Ascending aorta (tissue), 2 donors: Measurements from ENCODE around the gene BRWD1. TPM values are rescaled to one million over a fixed set of nuclear protein-coding genes. Genes with fewer than 3 reads are reported as not detected.

Experiments
- DNase-seq, 2 donors: peaks; one replicate each; pipeline ENCODE4 v3.0.0-alpha.2; 2019; ENCODE audit warnings: low spot score in 2 of 2
- H3K27ac ChIP-seq, 2 donors: fragments of 200-600 bp; sonication (generic); one replicate each; pipeline ENCODE4 v1.5.1; 2016 to 2017; ENCODE audit warnings: mild to moderate bottlenecking in 1 of 2
- H3K27me3 ChIP-seq: fragments of 200-600 bp; sonication (generic); one replicate; pipeline ENCODE4 v1.5.1; 2017
- H3K36me3 ChIP-seq, 2 donors: fragments of 200-600 bp; sonication (generic); one replicate each; pipeline ENCODE4 v1.5.1; 2016
- H3K4me1 ChIP-seq, 2 donors: fragments of 200-600 bp; sonication (generic); one replicate each; pipeline ENCODE4 v1.5.1; 2016 to 2017; ENCODE audit warnings: mild to moderate bottlenecking in 1 of 2
- H3K4me3 ChIP-seq, 2 donors: fragments of 200-600 bp; sonication (generic); one replicate each; pipeline ENCODE4 v1.5.1; 2016 to 2017; ENCODE audit warnings: mild to moderate bottlenecking in 1 of 2
- H3K9me3 ChIP-seq, 2 donors: fragments of 200-600 bp; sonication (generic); one replicate each; pipeline ENCODE4 v1.5.1; 2016
- intact Hi-C: fragments of 100-400 bp; cut with DNase I; formaldehyde crosslinking; loops from one replicate; pipeline ENCODE4 v1.15.1; 2023
- total RNA-seq: library from RNA; depleted of rRNA; stranded (reverse); fragments of >200 nt; gene quantifications from one replicate; pipeline ENCODE4 v1.1.0, GENCODE V29; 2016
- TF ChIP-seq, protein P1 (sequence below), 3 experiments: fragments of 200-600 bp in 2 of 3; fragments of 450-650 bp in 1 of 3; sonication (generic) in 2 of 3; IDR thresholded peaks; one replicate each; pipeline ENCODE4 v1.5.1; 2016 to 2019; ENCODE audit warnings: antibody characterized with exemption in 3 of 3, mild to moderate bottlenecking in 1 of 3, moderate library complexity in 1 of 3

Gene BRWD1
- total RNA-seq = 15.4 TPM

DNA sequence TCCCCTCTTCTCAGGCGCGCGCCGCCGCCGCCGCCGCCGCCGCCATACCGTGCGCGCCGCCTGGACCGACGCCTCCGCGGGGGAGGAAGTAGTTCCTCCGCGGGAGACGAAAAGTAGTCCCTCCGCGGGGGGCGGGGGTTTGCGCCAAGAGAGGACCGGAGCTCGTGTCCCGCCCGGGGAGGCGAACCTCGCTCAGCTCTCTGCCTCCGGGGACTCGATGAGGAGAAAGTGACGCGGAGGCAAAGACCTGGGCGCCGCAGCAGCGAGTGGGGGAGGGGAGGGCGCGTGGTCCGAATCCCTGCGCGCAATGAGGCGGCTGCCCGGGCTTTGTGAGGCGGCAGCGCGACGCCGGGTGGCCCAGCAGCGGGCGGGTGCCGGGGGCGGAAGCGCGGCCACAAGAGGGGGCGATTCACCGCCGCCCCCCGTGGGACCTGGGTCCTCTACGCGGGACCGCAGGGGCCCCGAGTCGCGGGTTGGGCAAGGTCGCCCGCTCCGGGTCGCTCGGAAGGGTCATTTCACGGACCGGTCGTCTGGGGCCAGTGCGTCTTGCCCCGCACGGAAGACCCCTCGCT lies at the start of gene BRWD1:
BRWD1 (minus strand) TSS at position 62 of the 572 bp plus-strand sequence. CDS start 141 bp downstream, outside the sequence.
- TF ChIP-seq, protein P1, sequence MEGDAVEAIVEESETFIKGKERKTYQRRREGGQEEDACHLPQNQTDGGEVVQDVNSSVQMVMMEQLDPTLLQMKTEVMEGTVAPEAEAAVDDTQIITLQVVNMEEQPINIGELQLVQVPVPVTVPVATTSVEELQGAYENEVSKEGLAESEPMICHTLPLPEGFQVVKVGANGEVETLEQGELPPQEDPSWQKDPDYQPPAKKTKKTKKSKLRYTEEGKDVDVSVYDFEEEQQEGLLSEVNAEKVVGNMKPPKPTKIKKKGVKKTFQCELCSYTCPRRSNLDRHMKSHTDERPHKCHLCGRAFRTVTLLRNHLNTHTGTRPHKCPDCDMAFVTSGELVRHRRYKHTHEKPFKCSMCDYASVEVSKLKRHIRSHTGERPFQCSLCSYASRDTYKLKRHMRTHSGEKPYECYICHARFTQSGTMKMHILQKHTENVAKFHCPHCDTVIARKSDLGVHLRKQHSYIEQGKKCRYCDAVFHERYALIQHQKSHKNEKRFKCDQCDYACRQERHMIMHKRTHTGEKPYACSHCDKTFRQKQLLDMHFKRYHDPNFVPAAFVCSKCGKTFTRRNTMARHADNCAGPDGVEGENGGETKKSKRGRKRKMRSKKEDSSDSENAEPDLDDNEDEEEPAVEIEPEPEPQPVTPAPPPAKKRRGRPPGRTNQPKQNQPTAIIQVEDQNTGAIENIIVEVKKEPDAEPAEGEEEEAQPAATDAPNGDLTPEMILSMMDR (IDR thresholded peaks at IDR 0.05) = peak; percentile 25 to 54 (median 36)
- intact Hi-C loops = loop anchor here (1.0 to 2.0 kb wide), 3 partner anchors 35 to 131 kb away; partner anchors contain the start of gene LCA5L

DNA sequence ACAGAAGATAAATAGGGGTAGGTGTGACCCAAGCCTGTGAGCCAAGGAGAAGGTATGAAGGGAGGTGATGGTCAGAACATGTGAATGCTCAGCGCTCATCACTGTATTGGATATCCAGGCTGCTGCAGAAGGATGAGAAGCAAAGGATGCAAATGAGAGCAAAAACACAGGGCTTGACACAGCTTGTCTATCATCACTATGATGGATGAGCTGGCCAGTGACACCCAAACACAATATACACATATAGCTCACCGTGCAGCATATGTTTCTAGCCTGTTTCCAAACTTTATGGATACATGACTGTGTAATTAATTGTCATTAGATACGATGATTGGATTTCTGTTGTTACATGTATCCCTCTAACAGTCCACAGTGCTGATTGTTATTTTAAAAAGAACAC lies 49.3 kb upstream of the BRWD1 start:
- H3K4me1 ChIP-seq = peaks cover 0 to 5% of the 10 kb centered on the region in 2 donors
- no peaks in the 10 kb centered on the region for H3K36me3 ChIP-seq
- H3K9me3 ChIP-seq = no peaks in the 10 kb centered on the region
- no peak for DNase-seq
- intact Hi-C loops = no loop called here
- no peaks in the 10 kb centered on the region for H3K27me3 ChIP-seq
- H3K27ac ChIP-seq = no peak overlapping the region
- TF ChIP-seq, protein P1 (IDR thresholded peaks at IDR 0.05) = no peak
- H3K4me3 ChIP-seq = no peak overlapping the region

More for the DNA sequence above, at the start of gene BRWD1:
- peaks cover 0 to 16% of the 10 kb centered on the region in 2 donors for H3K4me1 ChIP-seq
- peak in 1 of 2 donors; percentile 87 for DNase-seq
- H3K9me3 ChIP-seq = no peaks in the 10 kb centered on the region
- peak within 1 kb of the TSS; percentile 98 to 100 for H3K4me3 ChIP-seq
- H3K27ac ChIP-seq = peak within 1 kb of the TSS; percentile 91 to 99
- peaks cover 5 to 13% of the 10 kb centered on the region in 2 donors for H3K36me3 ChIP-seq
- no peaks in the 10 kb centered on the region for H3K27me3 ChIP-seq

DNA sequence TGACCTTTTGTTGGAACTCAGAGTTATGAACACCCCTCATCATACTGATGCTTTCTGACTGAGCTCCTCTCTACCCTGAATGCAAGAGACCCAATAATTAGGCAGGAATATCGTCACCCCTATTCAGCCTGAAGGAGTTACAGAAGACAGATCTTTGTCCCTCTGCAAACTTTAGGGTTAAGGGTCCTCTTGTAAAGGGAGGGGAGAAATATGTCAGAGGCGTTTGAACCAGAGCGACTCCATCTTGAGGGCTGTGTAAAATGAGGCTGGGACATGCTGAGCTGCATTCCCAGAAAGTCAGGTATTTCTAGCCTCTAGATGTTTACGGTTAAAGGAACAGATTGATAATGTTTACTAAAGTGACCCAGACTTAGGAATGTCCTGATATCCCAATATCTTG lies 46.0 kb upstream of the BRWD1 start:
- no peak overlapping the region for H3K27ac ChIP-seq

DNA sequence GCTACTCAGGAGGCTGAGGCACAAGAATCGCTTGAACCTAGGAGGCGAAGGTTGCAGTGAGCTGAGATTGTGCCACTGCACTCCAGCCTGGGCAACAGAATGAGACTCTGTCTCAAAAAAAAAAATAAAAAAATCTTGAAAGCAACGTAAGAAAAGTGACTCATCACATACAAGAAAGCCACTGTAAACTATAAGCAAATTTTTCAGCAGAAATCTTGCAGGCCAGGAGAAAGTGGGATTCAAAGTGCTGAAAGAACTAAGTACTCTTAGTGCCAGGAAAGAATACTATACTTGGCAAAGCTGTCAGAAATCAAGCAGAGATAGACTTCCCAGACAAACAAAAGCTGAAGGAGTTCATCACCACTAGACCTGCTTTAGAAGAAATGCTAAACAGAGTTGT lies 39.9 kb upstream of the BRWD1 start:
- no peaks in the 10 kb centered on the region for H3K27me3 ChIP-seq
- H3K36me3 ChIP-seq = no peaks in the 10 kb centered on the region
- peaks cover 0 to 4% of the 10 kb centered on the region in 2 donors for H3K4me1 ChIP-seq
- no peak overlapping the region for H3K4me3 ChIP-seq
- H3K27ac ChIP-seq = no peak overlapping the region
- TF ChIP-seq, protein P1 (IDR thresholded peaks at IDR 0.05) = no peak
- intact Hi-C loops = no loop called here
- H3K9me3 ChIP-seq = no peaks in the 10 kb centered on the region
- no peak for DNase-seq

More for the DNA sequence above, 46.0 kb upstream of the BRWD1 start:
- intact Hi-C loops = no loop called here
- H3K36me3 ChIP-seq = no peaks in the 10 kb centered on the region
- no peaks in the 10 kb centered on the region for H3K9me3 ChIP-seq
- DNase-seq = no peak
- TF ChIP-seq, protein P1 (IDR thresholded peaks at IDR 0.05) = no peak
- H3K27me3 ChIP-seq = no peaks in the 10 kb centered on the region
- peaks cover 0 to 1% of the 10 kb centered on the region in 2 donors for H3K4me1 ChIP-seq
- H3K4me3 ChIP-seq = no peak overlapping the region

DNA sequence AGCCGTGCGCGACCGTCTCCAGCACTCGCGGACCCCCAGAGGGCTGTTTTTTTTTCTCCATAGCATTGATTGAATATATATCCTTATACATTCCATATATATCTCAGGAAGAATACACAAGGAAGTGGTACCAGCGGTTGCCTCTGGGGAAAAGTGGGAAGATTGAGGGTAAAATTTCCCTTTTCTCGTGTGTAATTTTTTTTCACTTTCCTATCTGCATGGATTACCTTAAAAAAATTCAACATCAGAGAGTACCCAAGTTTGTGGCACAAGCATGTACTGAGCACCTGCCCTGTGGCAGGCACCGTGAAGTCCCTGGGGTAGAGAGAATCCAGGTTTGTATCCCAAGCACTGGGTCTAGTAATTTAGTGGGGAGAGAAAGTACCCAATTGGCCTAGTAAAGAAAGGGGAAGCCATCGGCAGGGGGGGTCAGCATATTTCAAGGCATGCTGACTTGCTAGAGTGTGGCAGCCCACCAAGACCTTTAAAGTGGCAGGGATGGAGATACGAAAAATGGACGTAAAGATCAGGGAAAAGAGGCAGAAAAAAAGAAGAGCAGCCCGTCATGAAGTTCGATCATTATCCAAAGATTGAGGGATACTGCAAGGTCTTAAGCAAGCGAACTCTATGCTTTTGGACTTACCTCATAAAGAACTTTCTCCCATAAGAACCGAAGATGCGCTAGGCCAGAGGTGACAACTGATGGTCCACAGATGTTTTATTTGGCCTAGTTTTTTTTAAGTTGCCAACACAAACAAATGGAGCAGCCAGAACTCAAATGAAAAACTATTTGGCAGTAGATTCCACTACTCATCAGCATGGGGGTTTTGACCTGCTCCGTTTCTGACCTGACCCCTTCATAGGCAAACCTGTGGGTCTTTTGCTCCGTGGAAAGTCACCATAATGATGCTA lies 36.9 kb upstream of the BRWD1 start:
- H3K27ac ChIP-seq = peak overlapping the region; percentile 79 to 91

More for the DNA sequence above, 36.9 kb upstream of the BRWD1 start:
- Histone ChIP-seq H3K4me1 (peaks cover 0 to 15% of the 10 kb centered on the region in 2 donors), H3K27me3 (no peaks in the 10 kb centered on the region), H3K9me3 (no peaks in the 10 kb centered on the region), H3K4me3 (peak overlapping the region; percentile 72 to 82), H3K36me3 (no peaks in the 10 kb centered on the region)
- intact Hi-C loops = no loop called here
- DNase-seq = no peak
- TF ChIP-seq, protein P1 (IDR thresholded peaks at IDR 0.05) = no peak
